Heart right ventricle (tissue), 12 donors: ENCODE measurements around the gene LILRB1. TPM values are rescaled to one million over a fixed set of nuclear protein-coding genes. Genes with fewer than 3 reads are reported as not detected.

Experiments used
- microRNA-seq, 2 donors: library from miRNA; unstranded; fragments of <30 nt; microRNA quantifications; one replicate each; pipeline ENCODE4 v1.2.0, GENCODE V29; 2021
- polyA plus RNA-seq, 2 donors: library from polyadenylated mRNA; stranded (reverse); fragments of 200-250 nt; gene quantifications; one replicate each; pipeline ENCODE4 v1.2.3, GENCODE V29; 2013
- total RNA-seq, 10 donors: library from RNA; stranded (reverse); fragmentation: NEBNext Ultra II Directional in 3 of 10; extraction: Animal tissue kit (Norgen Biotek cat#: 25700) in 3 of 10; gene quantifications; one replicate each; pipeline versions ENCODE4 v1.2.1 to v1.2.4, GENCODE V29; 2021 to 2023
- donor health status: ischemic (EF 13 %, LVEDD 7.1; RV severe dilation, severe dysfunction).
- donor health status: healthy with polysubstance abuse.
- donor health status: DM: no; HTN: yes; CAD: no.
- donor health status: DM: no; HTN: no; CAD: no.
- donor health status: ischemic (EF 25% LVEDD 6.9; RV normal size, moderate dysfunction).
- donor health status: ischemic (EF 25% LVEDD 5.7; RV mildly dilated, moderate dysfunction).
- donor health status: healthy.
- donor health status: nonischemic (EF 11% LVEDD 7.7; RV severe dilation, severe dysfunction).
- donor health status: DM: yes; HTN: yes; CAD: no.
- donor health status: PGD.
- donor health status: ischemic (EF 29% LVEDD 5.4; RV normal size, mild dysfunction).
- donor health status: nonischemic (EF 23%, LVEDD 6.1; RV moderate dilation, normal function).

Gene LILRB1
- total and polyA plus RNA-seq, 12 donors = 0.28 to 16.9 (median 1.3) TPM

Small RNAs within 50 kb of the gene (microRNA-seq; reads per million reads assigned to microRNA genes)
- 0 reads per million in 2 donors for gene MIR8061

Other genes starting within 250 kb of the LILRB1 start
- gene TTYH1, start 215.0 kb upstream of the LILRB1 start, total RNA-seq = 1 to 10 TPM in 5 of 10 donors, under 1 TPM in 5; 0.37 to 4.3 (median 1.0) TPM
- gene TTYH1, start 215.0 kb upstream of the LILRB1 start, polyA plus RNA-seq = 1 to 10 TPM; 1.8 to 3.1 TPM
- 10 to 100 TPM; 45.5 to 76.2 (median 56.8) TPM for gene LENG8, start 181.3 kb upstream of the LILRB1 start, total RNA-seq
- gene LENG8, start 181.3 kb upstream of the LILRB1 start, polyA plus RNA-seq = 100 to 1,000 TPM in 1 of 2 donors, 10 to 100 TPM in 1; 34.3 to 194 TPM
- gene LENG9, start 166.7 kb upstream of the LILRB1 start, total RNA-seq = 1 to 10 TPM; 1.0 to 4.2 (median 1.5) TPM
- gene LENG9, start 166.7 kb upstream of the LILRB1 start, polyA plus RNA-seq = 1 to 10 TPM; 1.6 to 2.6 TPM
- 10 to 100 TPM in 5 of 10 donors, 1 to 10 TPM in 5; 5.3 to 22.8 (median 9.7) TPM for gene CDC42EP5, start 157.2 kb upstream of the LILRB1 start, total RNA-seq
- 10 to 100 TPM; 11.2 to 21.9 TPM for gene CDC42EP5, start 157.2 kb upstream of the LILRB1 start, polyA plus RNA-seq
- gene LAIR2, start 127.7 kb upstream of the LILRB1 start, total RNA-seq = 1 to 10 TPM in 1 of 10 donors, under 1 TPM in 1, not detected in 8; 0.76 to 2.5 TPM
- not detected for gene LAIR2, start 127.7 kb upstream of the LILRB1 start, polyA plus RNA-seq
- gene LILRA2, start 56.7 kb upstream of the LILRB1 start, total RNA-seq = 1 to 10 TPM in 6 of 10 donors, under 1 TPM in 4; 0.31 to 3.3 (median 1.2) TPM
- gene LILRA2, start 56.7 kb upstream of the LILRB1 start, polyA plus RNA-seq = under 1 TPM; 0.22 to 0.87 TPM
- 1 to 10 TPM in 1 of 10 donors, under 1 TPM in 9; 0.21 to 2.8 (median 0.41) TPM for gene LILRA1, start 36.9 kb upstream of the LILRB1 start, total RNA-seq
- under 1 TPM; 0.19 to 0.29 TPM for gene LILRA1, start 36.9 kb upstream of the LILRB1 start, polyA plus RNA-seq
- gene LILRB4, start 32.5 kb downstream of the LILRB1 start, total RNA-seq = 10 to 100 TPM in 1 of 10 donors, 1 to 10 TPM in 8, under 1 TPM in 1; 0.99 to 22.4 (median 1.8) TPM
- gene LILRB4, start 32.5 kb downstream of the LILRB1 start, polyA plus RNA-seq = 1 to 10 TPM; 2.0 to 2.2 TPM
- gene KIR3DL3, start 94.0 kb downstream of the LILRB1 start, total RNA-seq = not detected
- gene KIR3DL3, start 94.0 kb downstream of the LILRB1 start, polyA plus RNA-seq = not detected
- gene KIR2DL3, start 108.0 kb downstream of the LILRB1 start, total RNA-seq = under 1 TPM in 1 of 10 donors, not detected in 9; 0.42 TPM
- gene KIR2DL3, start 108.0 kb downstream of the LILRB1 start, polyA plus RNA-seq = under 1 TPM in 1 of 2 donors, not detected in 1; 0.03 TPM
- gene KIR2DL1, start 139.3 kb downstream of the LILRB1 start, total RNA-seq = under 1 TPM in 1 of 10 donors, not detected in 9; 0.16 TPM
- gene KIR2DL1, start 139.3 kb downstream of the LILRB1 start, polyA plus RNA-seq = under 1 TPM in 1 of 2 donors, not detected in 1; 0.04 TPM
- under 1 TPM in 1 of 10 donors, not detected in 9; 0.62 TPM for gene KIR2DL4, start 173.1 kb downstream of the LILRB1 start, total RNA-seq
- under 1 TPM in 1 of 2 donors, not detected in 1; 0.04 TPM for gene KIR2DL4, start 173.1 kb downstream of the LILRB1 start, polyA plus RNA-seq
- gene KIR3DL1, start 186.0 kb downstream of the LILRB1 start, total RNA-seq = under 1 TPM in 3 of 10 donors, not detected in 7; 0.13 to 0.90 (median 0.14) TPM
- gene KIR3DL1, start 186.0 kb downstream of the LILRB1 start, polyA plus RNA-seq = not detected
- gene KIR2DS4, start 202.2 kb downstream of the LILRB1 start, total RNA-seq = under 1 TPM in 2 of 10 donors, not detected in 8; 0.14 to 0.28 TPM
- gene KIR2DS4, start 202.2 kb downstream of the LILRB1 start, polyA plus RNA-seq = not detected
- gene KIR3DL2, start 220.0 kb downstream of the LILRB1 start, total RNA-seq = under 1 TPM in 1 of 10 donors, not detected in 9; 0.95 TPM
- gene KIR3DL2, start 220.0 kb downstream of the LILRB1 start, polyA plus RNA-seq = not detected
- gene FCAR, start 243.8 kb downstream of the LILRB1 start, total RNA-seq = 1 to 10 TPM in 2 of 10 donors, under 1 TPM in 5, not detected in 3; 0.33 to 1.8 (median 0.68) TPM
- under 1 TPM in 1 of 2 donors, not detected in 1; 0.19 TPM for gene FCAR, start 243.8 kb downstream of the LILRB1 start, polyA plus RNA-seq